Measurements from ENCODE around the gene PLCB1.
A peak's percentile ranks its signal among the peaks of the same experiment; 100 is the strongest.

The PLCB1 gene

GRCh38 chr20:8505476-8506200 lies 373.6 kb downstream of the PLCB1 start:
- no peak for DNase-seq (ENCODE audit: low spot score)

DNA sequence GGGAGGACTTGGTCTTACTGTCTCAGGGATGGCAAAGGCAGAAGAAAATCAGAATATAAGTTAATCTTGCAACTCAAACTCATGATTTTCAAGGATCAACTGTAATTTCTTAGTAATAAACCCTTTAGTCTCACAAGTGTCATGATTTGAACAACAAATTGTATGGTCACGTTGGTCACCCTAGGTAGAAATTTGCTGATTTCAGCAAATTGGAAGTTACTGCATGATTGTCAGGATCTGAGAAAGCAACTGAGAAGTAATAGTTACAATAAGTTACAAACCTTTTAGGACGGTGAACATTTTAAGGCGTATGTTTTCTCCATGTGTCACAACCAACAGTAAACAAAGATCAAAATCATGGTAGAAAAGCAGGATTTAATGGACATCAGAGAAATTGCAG lies 375.2 kb downstream of the PLCB1 start:
- no peak for DNase-seq (ENCODE audit: low spot score)

DNA sequence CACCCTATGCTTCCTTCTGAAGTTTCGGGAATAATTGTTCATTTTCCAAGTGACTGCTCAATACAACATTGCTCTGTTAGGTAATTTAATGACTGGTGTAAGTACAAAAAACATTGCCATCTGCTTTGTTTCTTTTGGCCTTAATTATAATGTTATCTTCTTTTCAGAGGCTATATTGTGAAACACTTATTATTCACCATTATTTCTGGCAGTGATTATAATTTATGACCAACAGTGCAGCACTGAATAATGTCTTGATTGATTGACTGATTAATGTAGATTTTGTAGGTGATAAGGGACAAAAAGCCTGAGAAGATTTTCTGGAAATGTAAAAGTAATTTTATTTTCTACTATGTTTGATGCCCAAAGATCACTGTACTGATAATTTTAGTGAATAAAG lies 377.7 kb downstream of the PLCB1 start:
- no peak for DNase-seq (ENCODE audit: low spot score)

- no peak for DNase-seq (ENCODE audit: low spot score)
Observed at GRCh38 chr20:8510808-8511207, 378.7 kb downstream of the PLCB1 start.

- no peak for DNase-seq (ENCODE audit: low spot score)
Observed at GRCh38 chr20:8512003-8512402, 379.9 kb downstream of the PLCB1 start.

- DNase-seq (ENCODE audit: low spot score), result no peak
Observed at GRCh38 chr20:8515810-8516435, 383.9 kb downstream of the PLCB1 start.

- no peak for DNase-seq (ENCODE audit: low spot score)
Observed at GRCh38 chr20:8518878-8519277, 386.8 kb downstream of the PLCB1 start.

GRCh38 chr20:8519887-8520286 lies 387.8 kb downstream of the PLCB1 start:
- no peak for DNase-seq (ENCODE audit: low spot score)

- DNase-seq (ENCODE audit: low spot score), result no peak
Observed at GRCh38 chr20:8522168-8522567, 390.1 kb downstream of the PLCB1 start.

DNA sequence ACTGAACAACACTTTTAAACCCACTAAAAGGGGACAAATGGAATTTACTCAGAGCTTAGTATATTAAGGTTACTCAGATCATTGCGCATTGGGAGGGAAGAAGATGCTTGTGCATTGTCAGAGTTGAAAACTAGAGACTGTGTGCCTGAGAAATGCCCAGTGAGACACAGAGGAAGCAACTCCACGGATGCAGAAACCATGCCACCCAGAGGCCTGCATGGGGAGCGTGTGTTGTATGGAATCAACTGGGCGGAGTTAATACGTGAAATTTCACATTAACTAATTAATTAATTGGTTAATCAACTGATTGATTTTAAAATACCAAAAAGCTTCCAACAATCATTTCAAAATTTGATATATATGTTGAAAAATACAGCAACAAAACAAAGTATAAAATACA lies 391.6 kb downstream of the PLCB1 start:
- DNase-seq (ENCODE audit: low spot score), result peak; percentile 38

GRCh38 chr20:8524101-8525016 lies 392.3 kb downstream of the PLCB1 start:
- DNase-seq (ENCODE audit: low spot score), result no peak

- no peak for DNase-seq (ENCODE audit: low spot score)
Observed at GRCh38 chr20:8525017-8525343, 392.9 kb downstream of the PLCB1 start.

- DNase-seq (ENCODE audit: low spot score), result no peak
Observed at GRCh38 chr20:8526610-8527009, 394.5 kb downstream of the PLCB1 start.

- no peak for DNase-seq (ENCODE audit: low spot score)
Observed at GRCh38 chr20:8527998-8528723, 396.1 kb downstream of the PLCB1 start.

DNA sequence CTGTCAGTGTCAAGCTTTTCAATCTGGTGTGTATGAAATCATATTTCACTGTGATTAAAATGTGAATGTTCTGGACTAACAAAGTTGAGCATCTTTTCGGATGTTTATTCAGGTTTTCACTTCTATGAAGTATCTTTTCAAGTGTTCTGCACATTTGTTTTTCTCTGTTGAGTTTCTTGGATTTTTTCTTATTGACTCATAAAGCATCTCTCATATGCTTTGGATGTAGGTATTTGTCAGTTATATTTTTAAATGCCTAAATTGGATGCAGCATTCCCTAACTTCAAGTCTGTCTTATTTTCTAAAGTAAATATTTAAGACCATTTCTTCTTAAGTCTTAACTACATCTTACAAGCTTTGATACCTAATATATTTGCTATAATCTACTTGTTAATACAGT lies 398.0 kb downstream of the PLCB1 start:
- no peak for DNase-seq (ENCODE audit: low spot score)

- no peak for DNase-seq (ENCODE audit: low spot score)
Observed at GRCh38 chr20:8532169-8532568, 400.1 kb downstream of the PLCB1 start.

DNA sequence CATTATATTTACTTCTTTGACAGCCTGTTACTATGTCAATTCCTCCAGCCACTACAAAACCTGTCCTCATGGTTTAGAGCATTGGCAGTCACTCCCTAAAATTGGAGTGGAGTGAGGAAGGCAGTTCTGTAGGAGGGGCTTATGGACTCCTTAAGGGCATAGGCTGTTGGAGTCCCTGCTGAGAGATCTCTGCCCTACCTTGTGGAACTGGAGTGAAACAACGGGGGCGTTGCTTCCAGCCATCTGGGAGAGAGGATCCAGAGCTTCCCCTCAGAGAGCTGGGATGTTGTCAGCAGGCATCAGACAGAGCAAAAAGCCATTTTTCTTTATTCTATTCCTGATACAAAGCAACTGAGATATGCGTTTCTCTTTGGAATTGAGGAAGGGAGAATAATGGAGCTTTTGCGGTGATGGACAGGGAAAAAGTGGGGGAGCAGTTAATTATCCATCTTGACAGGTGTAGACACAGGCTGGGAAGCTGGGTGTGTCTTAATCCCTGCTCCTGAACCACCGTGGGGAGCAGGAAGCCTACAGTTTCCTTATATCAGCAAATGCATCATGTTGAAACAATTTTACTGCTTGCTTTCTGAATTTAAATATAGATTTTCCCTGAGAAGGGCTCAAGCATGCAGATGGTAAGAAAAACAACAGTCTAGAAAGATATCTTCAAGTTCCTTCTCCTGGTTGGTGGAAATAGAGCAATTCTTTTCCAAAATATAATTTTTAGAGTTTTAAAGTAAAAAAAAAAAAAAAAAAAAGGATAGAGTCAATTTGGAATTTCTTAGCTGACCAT lies 402.5 kb downstream of the PLCB1 start:
- DNase-seq (ENCODE audit: low spot score), result no peak

DNA sequence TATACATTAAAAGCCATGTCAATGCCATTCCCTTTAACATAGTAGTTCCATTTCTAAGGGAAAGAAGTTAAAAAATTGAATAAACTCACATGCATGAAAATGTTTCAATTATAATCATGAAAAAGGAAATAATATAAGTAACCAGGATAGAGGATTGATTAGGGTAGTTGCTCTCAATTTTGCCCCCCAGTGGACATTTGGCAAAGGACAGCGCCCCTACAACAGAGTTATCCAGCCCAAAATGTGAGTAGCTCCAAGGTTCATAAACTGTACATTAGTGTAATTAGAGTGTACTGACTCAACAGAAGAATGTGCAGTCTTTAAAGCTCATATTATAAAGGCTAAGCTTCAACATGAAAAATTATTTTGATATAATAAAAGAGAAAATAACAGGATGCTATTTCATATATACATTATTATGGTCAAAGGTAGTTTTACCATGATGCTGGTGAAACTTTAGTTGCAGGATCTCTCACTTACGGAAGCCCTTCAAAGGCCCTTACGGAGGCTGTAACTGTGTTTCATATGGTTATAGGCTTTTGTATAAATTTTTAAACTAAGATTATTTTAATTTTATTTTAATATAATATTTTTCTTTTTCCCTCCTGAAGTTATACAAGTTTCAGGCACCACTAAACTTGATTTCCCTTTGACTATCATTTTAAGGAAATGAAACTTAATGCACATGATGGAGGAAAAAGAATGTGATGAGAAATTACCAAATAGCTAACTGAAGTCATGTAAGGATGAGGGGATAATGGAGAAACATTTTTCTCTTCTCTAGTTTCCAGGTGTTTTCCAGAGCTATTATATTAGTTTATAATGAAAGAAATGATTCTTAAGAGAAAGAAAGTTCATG lies 403.6 kb downstream of the PLCB1 start:
- DNase-seq (ENCODE audit: low spot score), result no peak

DNA sequence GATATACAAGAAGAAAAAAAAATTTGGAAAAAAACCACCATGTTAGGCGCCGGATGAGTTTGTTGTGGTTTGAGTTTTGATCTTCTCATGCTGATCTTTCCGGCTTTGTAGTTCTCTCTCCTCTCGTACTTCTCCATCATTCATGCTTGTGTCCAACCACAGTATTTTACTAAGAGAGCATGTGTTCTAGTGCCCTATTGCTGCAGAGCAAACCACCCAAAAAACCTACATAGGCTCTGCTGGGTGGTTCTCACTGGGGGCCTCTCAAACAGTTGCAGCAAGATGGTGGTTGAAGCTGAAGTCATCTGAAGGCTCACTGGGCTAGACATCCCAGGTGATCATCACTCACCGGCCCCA lies 404.2 kb downstream of the PLCB1 start:
- DNase-seq (ENCODE audit: low spot score), result no peak

- DNase-seq (ENCODE audit: low spot score), result no peak
Observed at GRCh38 chr20:8540466-8540865, 408.4 kb downstream of the PLCB1 start.

DNA sequence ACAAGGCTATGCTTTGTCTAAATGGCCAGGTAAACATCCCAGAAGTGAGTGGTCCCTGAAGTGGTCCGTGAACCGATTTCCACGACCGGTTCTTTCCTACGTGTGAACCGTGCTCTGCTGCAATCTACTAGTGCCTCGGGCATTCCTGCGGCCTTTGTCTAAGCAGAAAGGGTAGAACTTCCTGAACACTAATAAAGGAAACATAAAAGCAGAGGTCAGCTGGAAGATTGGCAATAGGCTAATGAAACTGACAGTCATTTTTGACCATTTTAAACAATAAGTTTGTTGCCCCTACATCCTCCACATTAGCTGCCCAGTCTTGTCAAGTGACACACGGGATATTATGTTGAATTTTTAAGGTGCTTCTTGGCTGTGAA lies 410.0 kb downstream of the PLCB1 start:
- no peak for DNase-seq (ENCODE audit: low spot score)

Measured in pons (tissue), 1 donor.